ENCODE results near the gene CRX. TPM values are rescaled to one million over a fixed set of nuclear protein-coding genes. Genes with fewer than 3 reads are reported as not detected.
A peak's percentile ranks its signal among the peaks of the same experiment; 100 is the strongest.

Gene CRX
- polyA plus RNA-seq, 2 of the 4 experiments (the other 2 are of a cell fraction), result not detected

GRCh38 chr19:47778049-47778953, 43.4 kb upstream of the CRX start, which contains the start of gene SELENOW (continued):
- TF ChIP-seq EHF (CRISPR knock-in tag; IDR thresholded peaks at IDR 0.05), result no peak
- no peak for TF ChIP-seq FOXS1 (CRISPR knock-in tag; IDR thresholded peaks at IDR 0.05)
- TF ChIP-seq HDAC2 (IDR thresholded peaks at IDR 0.05), result no peak
- no peak for TF ChIP-seq CBX2 (IDR thresholded peaks at IDR 0.05; ENCODE audit: borderline replicate concordance, low read depth)
- no peak for TF ChIP-seq HOXA7 (CRISPR knock-in tag; IDR thresholded peaks at IDR 0.05)
- TF ChIP-seq POLR2A (IDR thresholded peaks at IDR 0.05; ENCODE audit: low read length), result peak; percentile 99
- TF ChIP-seq KDM5A (IDR thresholded peaks at IDR 0.05), result no peak
- peak; percentile 83; the same call in 1 of the 2 replicates for TF ChIP-seq PHF8 (IDR thresholded peaks at IDR 0.05; ENCODE audit: borderline replicate concordance, low read depth)
- no peak for TF ChIP-seq ESRRA (IDR thresholded peaks at IDR 0.05; ENCODE audit: borderline replicate concordance, low read length)
- TF ChIP-seq GATA3 (IDR thresholded peaks at IDR 0.05; ENCODE audit: borderline replicate concordance), result peak; percentile 92
- TF ChIP-seq HMGXB4 (CRISPR knock-in tag; IDR thresholded peaks at IDR 0.05; ENCODE audit: borderline replicate concordance), result no peak
- TF ChIP-seq SREBF2 (IDR thresholded peaks at IDR 0.05), result no peak
- TF ChIP-seq ZSCAN20 (CRISPR knock-in tag; IDR thresholded peaks at IDR 0.05), result no peak
- TF ChIP-seq JUN (IDR thresholded peaks at IDR 0.05), result peak; percentile 77 to 92
- peak; percentile 90 for TF ChIP-seq BCL3 (IDR thresholded peaks at IDR 0.05)
- TF ChIP-seq RNF2 (IDR thresholded peaks at IDR 0.05; ENCODE audit: borderline replicate concordance, low read depth), result no peak
- no peak for TF ChIP-seq TP53 (CRISPR knock-in tag; IDR thresholded peaks at IDR 0.05)
- TF ChIP-seq, protein P1, sequence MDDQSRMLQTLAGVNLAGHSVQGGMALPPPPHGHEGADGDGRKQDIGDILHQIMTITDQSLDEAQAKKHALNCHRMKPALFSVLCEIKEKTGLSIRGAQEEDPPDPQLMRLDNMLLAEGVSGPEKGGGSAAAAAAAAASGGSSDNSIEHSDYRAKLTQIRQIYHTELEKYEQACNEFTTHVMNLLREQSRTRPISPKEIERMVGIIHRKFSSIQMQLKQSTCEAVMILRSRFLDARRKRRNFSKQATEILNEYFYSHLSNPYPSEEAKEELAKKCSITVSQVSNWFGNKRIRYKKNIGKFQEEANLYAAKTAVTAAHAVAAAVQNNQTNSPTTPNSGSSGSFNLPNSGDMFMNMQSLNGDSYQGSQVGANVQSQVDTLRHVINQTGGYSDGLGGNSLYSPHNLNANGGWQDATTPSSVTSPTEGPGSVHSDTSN (IDR thresholded peaks at IDR 0.05), result peak; percentile 72; the same call in 1 of the 2 replicates
- 0 out of 2 replicates have a peak, but pooled peaks have one; percentile 38 for TF ChIP-seq HOXB5 (CRISPR knock-in tag; IDR thresholded peaks at IDR 0.05)
- TF ChIP-seq NFE2L2 (conservative IDR thresholded peaks at IDR 0.05; ENCODE audit: low read length), result no peak
- TF ChIP-seq MAZ (IDR thresholded peaks at IDR 0.05; ENCODE audit: borderline replicate concordance, low read depth, low read length), result peak; percentile 53; the same call in 1 of the 2 replicates
- no peak for TF ChIP-seq MAFK (IDR thresholded peaks at IDR 0.05; ENCODE audit: partially characterized antibody)
- TF ChIP-seq KDM1A (IDR thresholded peaks at IDR 0.05; ENCODE audit: low read depth), result 0 out of 2 replicates have a peak, but pooled peaks have one; percentile 23
- TF ChIP-seq EP300 (IDR thresholded peaks at IDR 0.05), result no peak
- no peak for TF ChIP-seq REST (IDR thresholded peaks at IDR 0.05)
- TF ChIP-seq POLR2AphosphoS2 (conservative IDR thresholded peaks at IDR 0.05; ENCODE audit: low read length), result no peak
- TF ChIP-seq ZNF302 (CRISPR knock-in tag; IDR thresholded peaks at IDR 0.05), result no peak
- TF ChIP-seq HEYL (CRISPR knock-in tag; IDR thresholded peaks at IDR 0.05), result no peak
- TF ChIP-seq EHMT2 (IDR thresholded peaks at IDR 0.05; ENCODE audit: low read depth), result no peak
- no peak for TF ChIP-seq RAD21 (conservative IDR thresholded peaks at IDR 0.05 in 1 of 2, IDR thresholded peaks at IDR 0.05 in 1 of 2)
- TF ChIP-seq CBX8 (IDR thresholded peaks at IDR 0.05), result no peak
- TF ChIP-seq RARB (CRISPR knock-in tag; IDR thresholded peaks at IDR 0.05), result no peak
- TF ChIP-seq RFX5 (IDR thresholded peaks at IDR 0.05), result no peak; the same call in 1 of the 2 replicates
- no peak for TF ChIP-seq FOSL2 (IDR thresholded peaks at IDR 0.05)
- TF ChIP-seq FOSL2 (CRISPR knock-in tag; IDR thresholded peaks at IDR 0.05), result no peak
- no peak for TF ChIP-seq HOXB13 (CRISPR knock-in tag; IDR thresholded peaks at IDR 0.05; ENCODE audit: low read depth)

Measured in A549 (cell line).